Islet precursor cell (in vitro differentiated cells): ENCODE measurements around the gene USP20.

Experiments used
- DNase-seq: peaks from one replicate; pipeline ENCODE4 v3.0.0-alpha.2; 2018

USP20 gene

DNA sequence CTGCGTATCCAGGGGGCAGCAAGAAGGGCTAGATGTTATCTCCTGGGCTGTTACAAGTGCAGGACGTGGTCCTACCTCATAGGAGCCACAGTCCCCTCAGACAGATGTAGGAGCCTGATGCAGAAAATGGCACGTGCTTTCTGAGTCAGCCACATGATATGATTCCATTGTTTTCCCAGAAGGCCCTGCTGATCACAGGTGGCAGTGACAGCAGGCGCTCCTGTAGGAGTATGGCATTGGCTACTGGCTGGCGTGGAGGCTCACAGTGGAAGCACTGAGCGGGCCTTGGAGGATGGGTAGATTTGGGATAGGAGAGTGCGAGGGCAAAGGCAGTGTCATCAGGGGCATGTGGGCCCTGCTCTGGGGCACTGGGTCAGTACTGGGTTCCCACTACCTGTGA lies 21.9 kb downstream of the USP20 start:
- DNase-seq, result no peak

GRCh38 chr9:129858167-129858962 lies 23.1 kb downstream of the USP20 start:
- no peak for DNase-seq

DNA sequence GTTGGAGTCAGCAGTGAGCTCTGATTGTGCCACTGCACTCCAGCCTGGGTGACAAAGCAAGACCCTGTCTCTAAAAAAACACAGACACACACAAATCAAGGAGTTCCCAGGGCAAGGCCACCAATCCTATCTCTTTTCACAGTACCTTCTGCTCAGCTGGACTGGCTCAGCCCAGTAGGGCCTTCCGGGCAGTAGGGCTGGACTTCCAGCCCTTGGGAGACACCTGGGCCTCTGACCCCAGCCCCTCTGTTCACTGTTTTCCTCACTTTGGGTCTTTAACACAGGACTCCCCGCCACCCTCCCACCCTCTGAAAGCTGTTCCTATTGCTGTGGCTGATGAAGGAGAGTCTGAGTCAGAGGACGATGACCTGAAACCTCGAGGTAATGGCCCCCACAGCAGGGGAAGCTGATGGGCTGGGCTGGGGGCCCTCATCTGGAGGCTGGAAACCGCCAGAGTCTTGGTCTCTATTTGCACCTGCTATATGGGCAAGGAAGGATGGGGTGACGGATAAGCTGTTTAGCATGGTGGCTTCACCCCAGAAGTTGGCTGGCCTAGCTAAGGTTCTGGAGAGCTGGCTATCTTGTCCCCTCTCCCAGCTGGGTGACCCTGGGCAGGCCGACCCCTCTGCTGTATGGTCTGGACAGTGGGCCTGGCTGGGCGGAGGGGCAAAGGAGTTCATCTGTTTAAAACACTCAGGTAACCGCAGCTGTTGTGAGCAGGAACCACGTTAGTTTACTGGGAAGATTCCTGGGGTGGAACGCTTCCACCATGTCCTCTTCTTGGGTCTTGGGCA lies 25.6 kb downstream of the USP20 start:
- no peak for DNase-seq

GRCh38 chr9:129861447-129861827 lies 26.2 kb downstream of the USP20 start:
- DNase-seq, result no peak

DNA sequence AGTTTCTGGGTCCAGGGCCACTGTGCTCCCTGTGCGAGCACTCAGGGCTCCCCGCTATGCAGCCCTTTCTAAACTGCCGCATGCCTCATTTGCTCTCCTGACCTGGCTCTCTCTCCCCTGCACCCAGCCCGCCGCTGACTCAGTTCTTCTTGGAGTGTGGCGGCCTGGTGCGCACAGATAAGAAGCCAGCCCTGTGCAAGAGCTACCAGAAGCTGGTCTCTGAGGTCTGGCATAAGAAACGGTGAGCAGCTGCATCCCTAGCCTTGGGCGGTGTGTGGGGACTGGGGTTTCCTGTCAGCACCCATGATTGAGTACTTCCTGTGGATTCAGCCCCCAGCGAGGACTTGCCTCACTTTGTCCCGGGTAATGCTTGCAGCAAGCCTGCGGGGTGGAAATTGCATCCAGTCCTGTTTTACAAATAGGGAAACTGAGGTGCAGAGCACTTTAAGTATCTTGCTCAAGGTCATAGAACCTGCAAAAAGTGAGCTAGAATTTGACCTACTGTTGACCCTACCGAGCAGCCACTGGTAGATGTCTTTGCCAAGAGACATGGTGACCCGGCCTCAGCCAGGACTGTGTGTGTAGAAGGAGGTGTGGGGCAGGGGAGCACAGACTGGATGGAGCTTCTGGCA lies 27.9 kb downstream of the USP20 start:
- peak; percentile 90 for DNase-seq

DNA sequence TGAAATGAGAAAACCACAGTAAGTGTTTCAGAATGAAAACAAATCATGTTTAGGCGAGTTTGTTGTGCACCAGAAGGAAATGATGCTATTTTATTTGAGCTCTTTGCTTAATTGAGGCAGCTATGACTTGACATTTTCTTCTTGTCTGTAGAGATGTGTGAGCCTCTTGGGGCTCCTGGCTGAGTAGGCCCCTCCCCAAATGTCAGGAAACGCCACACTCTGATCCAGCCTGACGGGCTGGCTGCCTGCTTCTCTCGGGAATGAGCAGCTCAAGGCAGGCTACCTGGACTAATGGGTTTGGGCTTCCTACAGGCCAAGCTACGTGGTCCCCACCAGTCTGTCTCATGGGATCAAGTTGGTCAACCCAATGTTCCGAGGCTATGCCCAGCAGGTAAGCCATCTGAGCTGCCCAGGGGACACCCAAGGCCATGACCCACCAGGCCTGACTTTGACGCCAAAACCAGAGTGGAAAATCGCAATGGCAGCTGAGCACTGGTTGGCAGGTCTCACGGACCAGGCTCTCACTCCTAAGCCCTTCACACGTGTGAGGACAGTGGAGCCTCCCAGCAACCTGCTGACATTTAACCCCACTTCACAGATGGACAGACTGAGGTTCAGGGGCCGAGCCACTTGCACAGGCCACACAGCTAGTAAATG lies 29.9 kb downstream of the USP20 start:
- DNase-seq, result peak; percentile 65

DNA sequence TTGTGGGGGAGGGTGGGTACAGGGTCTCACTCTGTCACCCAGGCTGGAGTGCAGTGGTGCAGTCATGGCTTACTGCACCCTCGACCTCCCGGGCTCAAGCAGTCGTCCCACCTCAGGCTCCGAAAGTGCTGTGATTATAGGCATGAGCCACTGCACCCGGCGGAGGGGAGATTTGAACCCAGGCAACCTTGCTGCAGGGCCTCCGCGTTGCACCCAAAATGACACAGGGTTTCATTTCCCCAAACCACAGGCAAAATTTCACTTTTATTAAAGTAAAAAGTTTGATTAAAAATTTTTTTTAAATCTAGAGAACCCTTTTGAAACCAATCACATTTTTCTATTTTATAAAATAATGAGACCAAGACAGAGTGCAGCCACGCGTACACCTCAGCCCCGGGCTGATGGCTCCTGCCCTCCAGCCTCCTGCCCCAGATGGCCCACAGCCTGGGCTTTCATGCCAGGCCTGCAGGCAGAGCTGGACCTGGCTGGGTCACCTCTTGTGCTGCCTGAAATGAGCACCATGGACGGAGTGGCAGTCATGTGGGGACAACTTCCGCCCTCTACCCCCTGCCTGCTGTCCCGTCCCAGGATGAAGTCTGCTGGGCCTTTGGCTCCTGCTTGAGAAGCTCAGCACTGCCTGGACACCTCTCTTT lies 30.5 kb downstream of the USP20 start:
- no peak for DNase-seq

- DNase-seq, result no peak
Measured at GRCh38 chr9:129866394-129867135, 31.3 kb downstream of the USP20 start.

- DNase-seq, result peak; percentile 61
Measured at GRCh38 chr9:129867136-129868022, 32.1 kb downstream of the USP20 start.

DNA sequence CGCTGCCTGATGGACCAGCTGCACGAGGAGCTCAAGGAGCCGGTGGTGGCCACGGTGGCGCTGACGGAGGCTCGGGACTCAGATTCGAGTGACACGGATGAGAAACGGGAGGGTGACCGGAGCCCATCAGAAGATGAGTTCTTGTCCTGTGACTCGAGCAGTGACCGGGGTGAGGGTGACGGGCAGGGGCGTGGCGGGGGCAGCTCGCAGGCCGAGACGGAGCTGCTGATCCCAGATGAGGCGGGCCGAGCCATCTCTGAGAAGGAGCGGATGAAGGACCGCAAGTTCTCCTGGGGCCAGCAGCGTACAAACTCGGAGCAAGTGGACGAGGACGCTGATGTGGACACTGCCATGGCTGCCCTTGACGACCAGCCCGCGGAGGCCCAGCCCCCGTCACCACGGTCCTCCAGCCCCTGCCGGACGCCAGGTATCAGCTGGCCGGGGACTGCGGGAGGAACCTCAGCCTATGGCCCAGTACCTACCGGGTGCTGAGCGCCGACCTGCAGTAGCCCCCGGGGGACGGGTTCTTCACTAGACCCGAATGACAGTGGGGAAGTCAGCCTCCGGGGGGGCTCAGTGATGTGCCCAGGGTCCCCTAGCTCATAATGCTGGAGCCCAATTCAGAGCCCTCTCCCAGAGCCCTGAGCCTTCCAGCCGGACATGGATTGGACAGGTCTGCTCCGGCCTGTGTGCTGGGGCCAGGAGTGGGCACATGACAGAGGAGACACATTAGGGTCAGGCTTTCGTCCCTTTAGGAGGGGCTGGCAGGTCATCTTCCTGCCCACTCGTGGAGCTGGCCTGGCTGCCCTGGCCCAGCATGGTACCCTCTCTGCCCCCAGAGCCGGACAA lies 33.0 kb downstream of the USP20 start:
- no peak for DNase-seq

- DNase-seq, result peak; percentile 56
Measured at GRCh38 chr9:129868872-129869486, 33.7 kb downstream of the USP20 start.

GRCh38 chr9:129869585-129870501 lies 34.6 kb downstream of the USP20 start:
- DNase-seq, result peak; percentile 55

- no peak for DNase-seq
Measured at GRCh38 chr9:129871046-129871445, 35.8 kb downstream of the USP20 start.

DNA sequence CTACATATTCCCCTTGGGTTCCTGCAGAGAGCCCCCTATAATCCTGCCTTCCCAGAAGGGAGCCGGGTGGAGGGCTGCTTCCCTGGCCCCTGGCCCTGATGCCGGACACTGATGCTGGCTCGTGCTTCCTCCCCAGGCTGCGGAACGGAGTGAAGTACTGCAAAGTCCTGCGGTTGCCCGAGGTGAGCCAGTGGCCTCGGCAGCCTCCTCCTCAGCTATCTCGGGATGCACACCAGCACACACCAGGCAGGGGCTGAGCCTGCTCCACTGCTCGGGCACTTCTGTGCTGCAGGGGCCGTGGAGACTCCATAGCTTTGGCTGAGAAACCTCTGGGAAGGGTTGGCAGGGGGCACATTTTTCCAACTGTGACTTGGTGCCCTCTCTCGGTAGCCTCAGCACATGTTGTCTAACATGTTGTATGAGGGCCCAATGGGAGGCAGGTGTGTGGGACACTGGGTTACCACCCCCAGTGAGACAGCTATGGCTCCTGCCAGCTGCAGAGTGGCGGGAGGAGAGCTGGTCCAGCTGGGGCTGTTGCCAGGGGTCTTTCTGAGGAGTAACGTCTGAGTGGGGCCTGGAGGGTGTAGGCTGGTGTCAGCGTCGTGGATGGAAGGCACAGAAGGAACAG lies 38.4 kb downstream of the USP20 start:
- DNase-seq, result no peak

DNA sequence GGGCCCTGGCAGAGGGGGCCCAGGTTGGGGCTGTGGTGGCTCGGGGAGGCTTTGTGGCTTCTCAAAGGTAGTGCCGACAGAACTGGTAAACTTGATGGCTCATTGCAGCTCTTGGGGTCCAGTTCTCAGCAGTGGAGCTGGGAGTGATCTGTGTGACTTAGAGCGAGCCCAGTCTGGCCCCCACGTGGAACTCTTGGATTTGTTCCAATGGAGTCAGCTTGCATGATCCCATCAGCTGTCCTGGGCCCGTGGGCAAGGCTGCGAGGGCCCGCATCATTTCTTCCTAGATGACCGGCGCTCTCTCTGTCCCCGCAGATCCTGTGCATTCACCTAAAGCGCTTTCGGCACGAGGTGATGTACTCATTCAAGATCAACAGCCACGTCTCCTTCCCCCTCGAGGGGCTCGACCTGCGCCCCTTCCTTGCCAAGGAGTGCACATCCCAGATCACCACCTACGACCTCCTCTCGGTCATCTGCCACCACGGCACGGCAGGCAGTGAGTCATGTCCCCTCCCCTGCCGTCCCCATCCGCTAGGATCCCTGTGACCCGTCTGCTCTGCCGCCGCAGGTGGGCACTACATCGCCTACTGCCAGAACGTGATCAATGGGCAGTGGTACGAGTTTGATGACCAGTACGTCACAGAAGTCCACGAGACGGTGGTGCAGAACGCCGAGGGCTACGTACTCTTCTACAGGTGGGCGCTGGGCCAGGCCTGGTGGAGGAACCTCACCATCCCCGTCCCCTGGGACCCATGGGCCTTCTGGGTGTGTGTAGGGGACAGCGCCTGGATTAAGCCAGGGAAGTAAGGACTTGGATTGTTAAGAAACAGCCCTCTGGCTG lies 39.2 kb downstream of the USP20 start:
- DNase-seq, result no peak

GRCh38 chr9:129875181-129875611 lies 39.9 kb downstream of the USP20 start:
- DNase-seq, result peak; percentile 66
